Stimulated activated CD8-positive, alpha-beta memory T cell treated with anti-CD3 and anti-CD28 coated beads, Interleukin-15, amount 100 ng/mL, for 24 hours (primary cell): ENCODE measurements around the gene SYNE1.
"Not testable (repeated sequence)": the region's sequence is repeated elsewhere in the genome, so short reads cannot be mapped to it uniquely, and the experiment has no call there.

ENCODE experiments used
- DNase-seq: peaks from one replicate; pipeline ENCODE4 v3.0.0-alpha.2; 2020; ENCODE audit warnings: low read depth

The SYNE1 gene

DNA sequence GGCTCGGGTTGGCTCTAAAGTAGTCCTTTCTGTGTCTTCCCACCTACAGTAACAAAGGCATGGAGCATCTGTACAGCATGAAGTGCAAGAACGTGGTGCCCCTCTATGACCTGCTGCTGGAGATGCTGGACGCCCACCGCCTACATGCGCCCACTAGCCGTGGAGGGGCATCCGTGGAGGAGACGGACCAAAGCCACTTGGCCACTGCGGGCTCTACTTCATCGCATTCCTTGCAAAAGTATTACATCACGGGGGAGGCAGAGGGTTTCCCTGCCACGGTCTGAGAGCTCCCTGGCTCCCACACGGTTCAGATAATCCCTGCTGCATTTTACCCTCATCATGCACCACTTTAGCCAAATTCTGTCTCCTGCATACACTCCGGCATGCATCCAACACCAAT lies 538.5 kb downstream of the SYNE1 start:
- DNase-seq: no peak

DNA sequence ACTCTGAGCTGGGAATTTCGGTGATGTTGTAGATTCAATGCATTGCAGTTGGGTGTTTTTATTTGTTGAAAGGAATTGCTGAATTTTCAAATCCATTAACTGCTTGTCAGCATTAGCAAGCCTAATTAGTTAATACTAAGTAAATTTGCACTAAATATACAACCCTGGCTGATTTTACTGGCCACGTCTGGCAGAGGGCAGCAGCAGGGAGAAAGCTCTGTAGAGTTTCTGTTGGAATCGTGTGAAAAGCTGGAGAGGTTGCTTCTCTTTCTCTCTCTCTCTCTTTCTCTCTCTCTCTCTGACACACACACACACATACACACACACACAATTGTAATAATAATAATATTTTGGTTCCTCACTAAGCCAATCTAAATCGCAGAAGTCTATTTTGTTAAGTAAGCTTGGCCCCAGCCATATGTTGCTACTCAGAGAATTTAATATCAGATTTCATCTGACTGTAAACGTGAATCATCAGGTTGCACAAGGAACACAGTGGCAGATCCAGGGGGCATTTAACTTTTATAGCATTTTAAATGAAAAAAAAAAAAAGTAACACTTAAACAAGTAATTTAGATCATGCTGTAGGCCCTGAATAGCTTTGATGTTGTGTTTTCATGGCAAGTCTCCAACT lies 540.2 kb downstream of the SYNE1 start:
- DNase-seq: no peak

DNA sequence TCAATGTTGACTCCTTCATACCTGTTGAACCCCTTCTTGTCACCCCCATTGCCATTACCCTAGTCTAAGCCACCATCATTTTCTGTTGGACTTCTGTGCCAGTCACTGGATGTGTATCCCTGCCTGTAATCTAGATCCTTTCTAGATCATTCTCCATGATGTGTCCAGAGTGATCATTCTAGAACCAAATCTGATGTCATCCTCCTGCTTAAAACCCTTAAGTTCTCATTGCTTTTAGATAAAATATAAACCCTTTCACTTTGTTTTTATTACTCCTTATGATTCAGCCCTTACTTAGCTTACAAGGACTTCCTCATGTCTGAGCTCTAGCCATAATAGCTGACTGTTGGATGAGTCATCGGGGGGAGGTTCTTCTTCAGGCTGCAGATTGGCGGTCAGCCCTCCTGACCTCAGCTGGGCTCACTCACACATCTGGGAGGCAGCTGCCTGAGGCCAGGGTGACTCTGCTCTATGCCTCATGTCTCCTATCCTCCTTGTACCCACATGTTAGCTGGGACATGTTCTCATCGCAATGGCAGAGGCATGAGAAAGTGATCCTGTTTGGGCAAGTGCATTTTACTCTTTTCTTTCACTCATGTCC lies 542.1 kb downstream of the SYNE1 start:
- no peak for DNase-seq

DNA sequence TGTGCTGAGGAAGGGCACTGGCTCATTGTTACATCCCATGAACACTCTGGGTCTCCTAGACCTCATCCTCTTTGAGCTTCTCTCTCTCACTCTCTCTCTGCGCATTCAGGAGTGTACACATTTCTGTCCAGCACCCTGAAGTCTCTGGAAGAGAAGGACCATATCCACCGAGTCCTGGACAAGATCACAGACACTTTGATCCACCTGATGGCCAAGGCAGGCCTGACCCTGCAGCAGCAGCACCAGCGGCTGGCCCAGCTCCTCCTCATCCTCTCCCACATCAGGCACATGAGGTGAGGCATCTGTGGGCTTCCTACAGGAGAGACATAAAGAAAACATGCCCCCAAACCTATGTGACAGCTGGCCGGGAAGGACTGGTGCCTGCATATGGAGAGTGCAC lies 542.9 kb downstream of the SYNE1 start:
- no peak for DNase-seq

DNA sequence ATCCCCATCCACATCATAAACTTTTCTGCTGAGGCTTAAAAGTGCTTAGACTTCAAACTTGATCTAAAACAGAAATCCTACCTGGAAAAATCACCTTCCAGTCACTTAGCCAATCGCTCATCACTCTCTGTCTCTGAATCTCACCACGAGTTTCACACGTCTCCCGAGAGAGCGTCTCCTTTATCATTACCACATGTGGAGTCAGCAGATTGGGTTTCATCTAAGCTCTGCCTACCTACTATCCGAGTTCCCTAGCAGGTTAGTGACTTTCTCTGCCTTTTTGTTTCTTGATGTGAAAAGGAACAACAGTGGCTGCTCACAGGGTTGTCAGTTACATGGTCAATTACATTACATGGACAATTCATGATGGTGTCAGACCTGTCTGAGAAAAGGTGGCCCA lies 543.5 kb downstream of the SYNE1 start:
- no peak for DNase-seq

DNA sequence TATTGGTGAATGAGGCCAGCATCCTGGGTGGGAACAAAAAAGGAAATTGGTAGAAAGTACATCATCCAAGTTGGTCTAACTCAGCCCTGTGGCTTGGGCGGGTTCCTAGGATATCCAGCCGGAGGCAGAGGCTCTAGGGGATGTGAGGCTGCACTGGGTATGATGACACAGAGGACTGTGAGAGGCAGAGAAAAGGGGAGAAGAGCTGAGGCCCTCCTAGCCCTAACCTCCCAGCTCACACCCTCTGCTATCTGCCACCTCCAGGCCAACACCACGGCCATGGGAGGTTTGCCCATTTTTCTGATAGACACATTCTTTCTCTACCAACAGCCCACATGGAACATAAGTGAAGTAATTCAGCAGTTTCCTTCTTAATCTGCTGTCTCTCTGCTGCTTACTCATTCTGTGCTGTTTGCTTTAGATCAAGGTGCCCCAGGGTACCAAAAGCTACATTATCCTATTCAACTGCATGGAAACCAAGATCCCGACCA lies 545.3 kb downstream of the SYNE1 start:
- no peak for DNase-seq

DNA sequence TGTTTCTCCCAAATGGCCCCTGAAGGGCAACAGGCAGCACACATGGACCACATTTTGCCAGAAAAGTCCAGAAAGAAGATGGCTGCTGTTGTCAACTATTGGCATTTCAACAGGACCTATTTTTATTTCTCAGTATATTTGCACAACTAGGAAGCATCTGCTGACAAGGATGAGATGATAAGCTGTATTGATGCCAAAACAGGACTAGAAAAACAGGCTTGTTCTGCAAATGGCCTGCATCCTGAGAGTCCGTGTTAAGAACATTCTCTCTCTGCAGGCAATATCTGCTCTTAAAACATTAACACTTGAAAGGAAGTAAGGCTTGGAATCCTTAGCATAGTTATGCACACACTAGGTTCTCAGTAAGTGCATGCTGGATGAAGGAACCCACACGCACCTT lies 546.0 kb downstream of the SYNE1 start:
- DNase-seq: no peak

DNA sequence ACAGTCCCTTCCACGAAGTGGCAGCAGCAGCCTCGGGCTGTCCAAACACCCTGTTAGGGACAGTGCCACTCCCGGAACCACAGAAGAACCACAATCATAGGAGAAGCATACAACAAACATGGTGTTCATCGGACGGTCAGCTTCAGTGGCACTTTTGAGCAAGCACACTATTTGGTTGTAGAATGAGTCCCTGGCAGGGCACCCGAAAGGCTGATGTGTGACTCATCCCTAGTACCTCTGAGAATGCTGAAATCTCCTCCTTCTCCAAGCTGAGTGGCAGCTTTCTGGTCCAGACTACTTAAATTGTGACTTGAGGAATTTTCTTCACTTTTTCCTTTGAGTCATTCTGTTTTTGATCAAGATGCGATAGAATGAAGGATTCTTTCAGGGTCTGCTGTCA lies 547.2 kb downstream of the SYNE1 start:
- no peak for DNase-seq

DNA sequence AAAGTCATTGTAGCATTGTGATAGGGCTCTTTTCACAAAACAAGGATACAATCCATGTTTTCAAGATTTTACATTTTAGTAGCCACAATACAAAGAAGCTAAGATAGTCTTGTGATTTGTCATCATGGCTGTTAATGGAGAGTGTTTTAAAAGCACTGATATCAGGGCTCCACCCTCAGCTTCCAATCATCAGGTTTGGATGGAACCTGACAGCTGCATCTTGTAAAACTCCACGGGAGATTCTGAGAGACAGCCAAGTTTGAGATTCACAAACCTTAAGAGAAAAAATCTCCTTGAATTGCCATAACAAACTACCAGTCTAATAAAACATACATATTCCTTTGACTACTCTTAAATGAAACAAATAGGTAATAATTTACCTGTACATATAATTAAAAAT lies 549.5 kb downstream of the SYNE1 start:
- DNase-seq: no peak

DNA sequence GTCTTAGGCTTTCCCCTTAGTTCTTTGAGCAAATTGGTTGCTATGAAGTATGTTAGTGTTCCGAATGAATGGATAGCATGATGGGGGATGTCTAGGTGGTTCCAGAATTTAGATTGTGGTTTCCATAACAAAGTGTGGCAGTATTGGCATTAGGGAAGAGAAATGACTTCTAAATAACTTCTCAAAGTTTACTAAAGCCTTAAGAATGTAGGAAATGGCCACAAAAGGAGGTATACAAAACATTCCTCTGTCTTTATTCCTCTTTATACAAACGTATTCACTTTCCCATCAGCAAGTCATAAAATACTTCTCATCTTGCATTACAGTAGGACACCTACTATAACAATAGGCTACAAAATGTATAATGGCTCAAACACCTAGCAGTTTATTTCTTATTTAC lies 550.1 kb downstream of the SYNE1 start:
- no peak for DNase-seq

DNA sequence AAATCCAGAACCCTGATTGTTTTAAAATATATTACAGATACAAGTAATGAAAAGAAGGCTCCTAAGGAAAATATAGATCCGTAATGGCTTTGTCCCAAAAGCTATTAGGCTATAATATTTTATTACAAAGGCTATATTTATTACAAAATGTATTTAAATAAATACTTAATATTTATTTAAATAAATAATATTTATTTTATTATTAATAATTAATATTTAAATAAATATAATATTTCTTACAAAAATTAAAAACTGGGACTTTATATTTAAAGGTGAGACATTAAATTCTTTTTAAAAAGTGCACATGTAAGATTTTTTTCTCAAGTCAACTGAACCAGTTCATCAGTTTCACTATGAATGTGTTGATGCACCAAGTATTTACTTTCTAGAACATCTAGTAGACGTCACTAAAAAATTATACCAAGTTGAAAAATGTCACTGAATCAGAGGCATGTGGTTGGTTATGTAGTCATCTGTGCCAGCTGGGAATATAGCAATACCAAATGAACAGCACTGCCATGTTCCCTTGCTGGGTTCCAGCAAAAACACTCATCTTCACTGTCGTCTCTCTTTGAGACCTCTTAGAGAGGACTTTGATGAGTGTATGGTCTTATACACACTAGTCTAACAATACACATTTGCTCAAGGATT lies 550.8 kb downstream of the SYNE1 start:
- DNase-seq: no peak

DNA sequence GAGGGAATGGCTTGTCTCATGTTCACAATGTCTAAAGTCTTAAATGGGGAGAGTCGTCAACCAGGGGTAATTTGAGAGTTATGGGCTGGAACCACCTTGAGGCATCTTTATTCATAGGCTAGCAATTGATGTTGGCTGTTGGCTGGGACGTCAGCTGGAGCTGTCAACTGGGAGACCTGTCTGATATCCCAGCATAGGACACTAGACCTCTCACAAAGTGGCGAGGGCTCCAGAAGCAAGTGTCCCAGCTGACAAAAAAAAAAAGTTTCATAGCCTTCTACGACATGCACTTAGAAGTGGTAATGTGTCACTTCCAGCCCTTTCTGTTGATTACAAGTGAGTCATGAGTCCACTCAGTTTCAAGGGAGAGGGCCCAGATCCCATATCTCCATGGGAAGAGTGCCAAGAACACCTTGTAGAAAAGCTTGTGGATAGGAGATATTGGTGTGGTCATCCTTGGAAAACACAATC lies 551.7 kb downstream of the SYNE1 start:
- no peak for DNase-seq

DNA sequence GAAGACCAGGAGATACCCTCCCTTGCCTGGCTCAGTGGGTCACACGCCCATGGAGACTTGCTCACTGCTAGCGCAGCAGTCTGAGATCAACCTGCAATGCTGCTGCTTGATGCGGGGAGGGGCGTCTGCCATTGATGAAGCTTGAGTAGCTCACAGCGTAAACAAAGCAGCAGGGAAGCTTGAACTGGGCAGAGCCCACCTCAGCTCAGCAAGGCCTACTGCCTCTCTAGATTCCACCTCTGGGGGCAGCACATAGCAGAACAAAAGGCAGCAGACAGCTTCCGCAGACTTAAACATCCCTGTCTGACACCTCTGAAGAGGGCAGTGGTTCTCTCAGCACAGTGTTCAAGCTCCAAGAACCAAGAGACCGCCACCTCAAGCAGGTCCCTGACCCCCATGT lies 558.4 kb downstream of the SYNE1 start:
- DNase-seq: no peak

DNA sequence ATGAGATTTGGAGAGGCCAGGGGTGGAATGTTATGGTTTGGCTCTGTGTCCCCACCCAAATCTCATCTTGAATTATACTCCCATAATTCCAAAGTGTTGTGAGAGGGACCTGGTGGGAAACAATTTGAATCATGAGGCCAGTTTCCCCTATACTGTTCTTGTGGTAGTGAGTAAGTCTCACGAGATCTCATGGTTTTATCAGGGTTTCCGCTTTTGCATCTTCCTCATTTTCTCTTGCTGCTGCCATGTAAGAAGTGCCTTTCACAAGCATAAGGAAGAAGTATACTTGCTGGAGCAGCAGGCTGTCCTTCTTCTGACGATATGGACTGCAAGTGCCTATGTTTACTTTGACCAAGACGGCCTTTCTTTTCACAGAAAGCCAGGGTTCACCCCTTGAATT lies 559.2 kb downstream of the SYNE1 start:
- DNase-seq: no peak

DNA sequence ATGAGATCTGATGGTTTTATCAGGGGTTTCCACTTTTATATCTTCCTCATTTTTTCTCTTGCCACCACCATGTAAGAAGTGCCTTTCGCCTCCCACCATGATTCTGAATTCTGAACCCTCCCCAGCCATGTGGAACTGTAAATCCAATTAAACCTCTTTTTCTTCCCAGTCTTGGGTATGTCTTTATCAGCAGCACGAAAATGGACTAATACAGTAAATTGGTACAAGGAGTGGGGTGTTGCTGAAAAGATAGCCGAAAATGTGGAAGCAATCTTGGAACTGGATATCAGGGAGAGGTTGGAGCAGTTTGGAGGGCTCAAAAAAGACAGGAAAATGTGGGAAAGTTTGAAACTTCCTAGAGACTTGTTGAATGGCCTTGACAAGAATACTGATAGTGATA lies 560.9 kb downstream of the SYNE1 start:
- not testable (repeated sequence) for DNase-seq

DNA sequence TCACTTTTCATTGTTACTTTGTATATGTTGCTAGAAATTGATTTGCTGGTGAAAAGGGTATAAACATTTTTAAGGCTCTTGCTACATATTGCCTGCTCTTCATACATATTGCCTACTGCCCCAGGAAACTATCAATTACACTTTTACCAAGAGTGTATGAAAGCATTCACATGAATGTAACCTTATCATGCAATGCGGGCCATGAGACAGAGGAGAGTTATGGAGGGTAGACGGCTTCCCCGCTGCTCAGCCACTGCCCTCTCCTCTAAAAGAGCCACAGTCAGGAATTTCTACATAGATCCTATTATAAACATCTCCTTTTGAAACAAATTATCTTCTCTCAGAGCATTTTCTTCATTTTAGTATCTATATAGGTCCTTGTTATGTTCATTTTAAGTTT lies 565.3 kb downstream of the SYNE1 start:
- DNase-seq: no peak
